Spleen (tissue), 11 donors: ENCODE results near the gene PDGFRB. TPM values are rescaled to one million over a fixed set of nuclear protein-coding genes. Genes with fewer than 3 reads are reported as not detected.

Experiments used
- DNase-seq: peaks from one replicate; pipeline ENCODE4 v3.0.0-alpha.2; 2020
- H3K27ac ChIP-seq, 8 donors: fragments of 200-600 bp; sonication (generic) in 7 of 8; 1 replicate in 4 of 8; 2 replicates in 4 of 8; pipeline versions ENCODE4 v1.5.0 to v1.8.0; 2016 to 2021; ENCODE audit warnings: inconsistent platforms in 4 of 8, mild to moderate bottlenecking in 4 of 8, moderate library complexity in 1 of 8
- H3K27me3 ChIP-seq, 7 donors: fragments of 200-600 bp; sonication (generic) in 6 of 7; replicated peaks in 1 of 7; 1 replicate in 4 of 7; 2 replicates in 3 of 7; pipeline versions ENCODE4 v1.5.0 to v1.8.0; 2016 to 2021; ENCODE audit warnings: inconsistent platforms in 3 of 7, mild to moderate bottlenecking in 1 of 7
- H3K36me3 ChIP-seq, 6 donors: fragments of 200-600 bp; sonication (generic) in 5 of 6; 1 replicate in 4 of 6; 2 replicates in 2 of 6; pipeline versions ENCODE4 v1.5.0 to v1.8.0; 2016 to 2021; ENCODE audit warnings: inconsistent platforms in 2 of 6
- H3K4me1 ChIP-seq, 6 donors: fragments of 200-600 bp; sonication (generic) in 5 of 6; 1 replicate in 3 of 6; 2 replicates in 3 of 6; pipeline versions ENCODE4 v1.5.0 to v1.8.0; 2016 to 2021; ENCODE audit warnings: inconsistent platforms in 3 of 6
- H3K4me3 ChIP-seq, 8 donors: fragments of 200-600 bp; sonication (generic) in 7 of 8; 1 replicate in 4 of 8; 2 replicates in 4 of 8; pipeline versions ENCODE4 v1.5.0 to v1.8.0; 2016 to 2021; ENCODE audit warnings: inconsistent platforms in 4 of 8, mild to moderate bottlenecking in 4 of 8, moderate library complexity in 2 of 8
- H3K9me3 ChIP-seq, 8 donors: fragments of 200-600 bp; sonication (generic) in 7 of 8; 1 replicate in 4 of 8; 2 replicates in 4 of 8; pipeline versions ENCODE4 v1.5.0 to v1.8.0; 2016 to 2021; ENCODE audit warnings: inconsistent platforms in 4 of 8
- CTCF ChIP-seq, 11 experiments: fragments of 200-600 bp in 7 of 11; fragments of 450-650 bp in 4 of 11; sonication (generic) in 4 of 11; IDR thresholded peaks in 8 of 11; conservative IDR thresholded peaks in 3 of 11; 1 replicate in 7 of 11; 2 replicates in 4 of 11; pipeline versions ENCODE4 v1.4.0 to v1.8.0; 2016 to 2021; ENCODE audit warnings: antibody characterized with exemption in 11 of 11, inconsistent platforms in 4 of 11, mild to moderate bottlenecking in 1 of 11
- POLR2A ChIP-seq, 3 donors: fragments of 450-650 bp; IDR thresholded peaks; one replicate each; pipeline ENCODE4 v1.5.1; 2017; ENCODE audit warnings: antibody characterized with exemption in 3 of 3, mild to moderate bottlenecking in 1 of 3
- POLR2AphosphoS5 ChIP-seq, 3 donors: sonication (generic); formaldehyde crosslinking; IDR thresholded peaks; one replicate each; pipeline ENCODE4 v1.5.1; 2017; ENCODE audit warnings: antibody characterized with exemption in 3 of 3
- WGBS, 5 donors: extraction: QIAGEN DNeasy Blood & Tissue Kit in 3 of 5; methylation state at CpG; one replicate each; pipeline versions ENCODE4 v1.1.5 to v1.1.7; 2013 to 2018; 5-methylcytosine and 5-hydroxymethylcytosine counted together
- intact Hi-C: fragments of 100-400 bp; cut with DNase I; formaldehyde crosslinking; loops from one replicate; pipeline ENCODE4 v1.15.0; 2023; ENCODE audit warnings: low total_unique reads
- polyA plus RNA-seq, 3 donors: library from polyadenylated mRNA; stranded (reverse); fragments of 200-250 nt; gene quantifications; one replicate each; pipeline ENCODE4 v1.2.1, GENCODE V29; 2013
- total RNA-seq, 7 donors: library from RNA; depleted of rRNA in 3 of 7; stranded (reverse); fragments of >200 nt in 3 of 7; fragmentation: NEBNext Ultra II Directional in 4 of 7; extraction: Animal tissue kit (Norgen Biotek cat#: 25700) in 4 of 7; gene quantifications; one replicate each; pipeline versions ENCODE4 v1.1.0 to v1.2.1, GENCODE V29; 2016 to 2021
- donor health status: healthy with polysubstance abuse.
- donor health status: DM: no; HTN: no; CAD: no; lungs with moderate emphysema.
- donor health status: DM: no; HTN: no; CAD: no.
- donor health status: Bipolar disorder and iron deficiency.
- donor health status: healthy.
- donor health status: DM: no; HTN: no; CAD: no.
- donor health status: DM: yes; HTN: yes; CAD: no.

PDGFRB gene
- total and polyA plus RNA-seq, 10 donors: 12.8 to 144 (median 88.5) TPM

- no peak overlapping the region for H3K27ac ChIP-seq
- H3K9me3 ChIP-seq: no peaks in the 10 kb centered on the region
- peaks cover 5 to 63% (median 29%) of the 10 kb centered on the region in 7 donors for H3K27me3 ChIP-seq
- H3K4me3 ChIP-seq: no peak overlapping the region
- peaks cover 0 to 25% (median 5%) of the 10 kb centered on the region in 6 donors for H3K4me1 ChIP-seq
- intact Hi-C loops: no loop called here
- no peak for DNase-seq
- TF ChIP-seq POLR2A (IDR thresholded peaks at IDR 0.05) (no peak), CTCF (IDR thresholded peaks at IDR 0.05 in 8 of 11, conservative IDR thresholded peaks at IDR 0.05 in 3 of 11) (no peak), POLR2AphosphoS5 (IDR thresholded peaks at IDR 0.05) (no peak)
- H3K36me3 ChIP-seq: no peaks in the 10 kb centered on the region
- 46 to 85% (median 54%) methylated on average over 14 to 15 of the region's 15 CpGs for WGBS, 5 donors
These were observed 11.8 kb upstream of the PDGFRB start for GRCh38 chr5:150167512-150167850.

GRCh38 chr5:150166650-150167511, 11.2 kb upstream of the PDGFRB start, which contains the start of gene CDX1:
CDX1 (plus strand) TSS chr5:150166778; CDS start chr5:150166877, 99 bp downstream.
- no peak for TF ChIP-seq CTCF (IDR thresholded peaks at IDR 0.05 in 8 of 11, conservative IDR thresholded peaks at IDR 0.05 in 3 of 11)
- no peak for TF ChIP-seq POLR2A (IDR thresholded peaks at IDR 0.05)
- TF ChIP-seq POLR2AphosphoS5 (IDR thresholded peaks at IDR 0.05): no peak
- intact Hi-C loops: no loop called here
- H3K4me3 ChIP-seq: no peak within 1 kb of the TSS
- no peak for DNase-seq
- no peaks in the 10 kb centered on the region for H3K9me3 ChIP-seq
- H3K27me3 ChIP-seq: peaks cover 5 to 61% (median 29%) of the 10 kb centered on the region in 7 donors
- peaks cover 0 to 31% (median 7%) of the 10 kb centered on the region in 6 donors for H3K4me1 ChIP-seq
- no peak within 1 kb of the TSS for H3K27ac ChIP-seq
- H3K36me3 ChIP-seq: no peaks in the 10 kb centered on the region
- 32 to 54% (median 34%) methylated on average over 36 to 93 of the region's 93 CpGs for WGBS, 5 donors

GRCh38 chr5:150166037-150166649, 10.5 kb upstream of the PDGFRB start:
- no peak for DNase-seq
- Histone ChIP-seq H3K27me3 (peaks cover 5 to 54% (median 29%) of the 10 kb centered on the region in 7 donors), H3K27ac (no peak overlapping the region), H3K9me3 (no peaks in the 10 kb centered on the region), H3K4me3 (no peak overlapping the region), H3K36me3 (no peaks in the 10 kb centered on the region), H3K4me1 (peaks cover 0 to 38% (median 11%) of the 10 kb centered on the region in 6 donors)
- TF ChIP-seq POLR2A (IDR thresholded peaks at IDR 0.05) (no peak), POLR2AphosphoS5 (IDR thresholded peaks at IDR 0.05) (no peak), CTCF (IDR thresholded peaks at IDR 0.05 in 8 of 11, conservative IDR thresholded peaks at IDR 0.05 in 3 of 11) (no peak)
- intact Hi-C loops: no loop called here
- 75 to 85% (median 81%) methylated on average over 19 to 27 of the region's 27 CpGs for WGBS, 5 donors
